PC-9 (cell line): ENCODE measurements around the gene EDN1.

ENCODE experiments used
- EZH2 ChIP-seq: fragments of 200-600 bp; sonication (generic); IDR thresholded peaks from 2 replicates; pipeline ENCODE4 v1.8.0; 2017; ENCODE audit warnings: antibody characterized with exemption, low read depth
- TF ChIP-seq, protein P1 (sequence below): fragments of 200-600 bp; sonication (generic); conservative IDR thresholded peaks from 2 replicates; pipeline ENCODE4 v1.6.1; 2017; ENCODE audit warnings: mixed run types, antibody characterized with exemption, mild to moderate bottlenecking, moderate library complexity

DNA sequence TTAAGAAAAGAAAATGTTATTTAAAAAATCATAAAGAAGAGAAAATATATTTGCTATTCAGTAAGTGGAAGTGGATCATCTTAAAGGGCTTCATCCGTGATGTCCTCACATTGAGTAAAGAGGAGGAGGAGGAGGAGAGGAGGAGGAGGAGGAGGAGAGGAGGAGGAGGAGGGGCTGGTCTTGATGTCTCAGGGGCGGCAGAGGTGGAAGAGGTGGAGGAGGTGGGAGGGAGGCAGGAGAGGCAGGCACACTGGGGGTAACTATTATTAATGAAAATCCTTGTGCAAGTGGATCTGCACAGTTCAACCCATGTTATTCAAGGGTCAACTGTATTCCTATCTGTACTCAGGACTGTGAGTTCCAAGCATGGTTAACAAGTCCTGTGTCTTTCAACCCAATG lies 47.0 kb upstream of the EDN1 start:
- TF ChIP-seq, protein P1, sequence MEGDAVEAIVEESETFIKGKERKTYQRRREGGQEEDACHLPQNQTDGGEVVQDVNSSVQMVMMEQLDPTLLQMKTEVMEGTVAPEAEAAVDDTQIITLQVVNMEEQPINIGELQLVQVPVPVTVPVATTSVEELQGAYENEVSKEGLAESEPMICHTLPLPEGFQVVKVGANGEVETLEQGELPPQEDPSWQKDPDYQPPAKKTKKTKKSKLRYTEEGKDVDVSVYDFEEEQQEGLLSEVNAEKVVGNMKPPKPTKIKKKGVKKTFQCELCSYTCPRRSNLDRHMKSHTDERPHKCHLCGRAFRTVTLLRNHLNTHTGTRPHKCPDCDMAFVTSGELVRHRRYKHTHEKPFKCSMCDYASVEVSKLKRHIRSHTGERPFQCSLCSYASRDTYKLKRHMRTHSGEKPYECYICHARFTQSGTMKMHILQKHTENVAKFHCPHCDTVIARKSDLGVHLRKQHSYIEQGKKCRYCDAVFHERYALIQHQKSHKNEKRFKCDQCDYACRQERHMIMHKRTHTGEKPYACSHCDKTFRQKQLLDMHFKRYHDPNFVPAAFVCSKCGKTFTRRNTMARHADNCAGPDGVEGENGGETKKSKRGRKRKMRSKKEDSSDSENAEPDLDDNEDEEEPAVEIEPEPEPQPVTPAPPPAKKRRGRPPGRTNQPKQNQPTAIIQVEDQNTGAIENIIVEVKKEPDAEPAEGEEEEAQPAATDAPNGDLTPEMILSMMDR: no peak
- no peak for TF ChIP-seq EZH2
